K562 treated with DMSO at 1 percent for 4 hours (cell line): Measurements from ENCODE around the gene A1BG. TPM values are rescaled to one million over a fixed set of nuclear protein-coding genes. Genes with fewer than 3 reads are reported as not detected.

ENCODE experiments used
- total RNA-seq: library from RNA; unstranded; fragments of 300-600 nt; gene quantifications from 2 replicates; pipeline ENCODE4 v1.2.3, GENCODE V29; 2022; ENCODE audit not compliant: insufficient read depth

A1BG gene, protein sequence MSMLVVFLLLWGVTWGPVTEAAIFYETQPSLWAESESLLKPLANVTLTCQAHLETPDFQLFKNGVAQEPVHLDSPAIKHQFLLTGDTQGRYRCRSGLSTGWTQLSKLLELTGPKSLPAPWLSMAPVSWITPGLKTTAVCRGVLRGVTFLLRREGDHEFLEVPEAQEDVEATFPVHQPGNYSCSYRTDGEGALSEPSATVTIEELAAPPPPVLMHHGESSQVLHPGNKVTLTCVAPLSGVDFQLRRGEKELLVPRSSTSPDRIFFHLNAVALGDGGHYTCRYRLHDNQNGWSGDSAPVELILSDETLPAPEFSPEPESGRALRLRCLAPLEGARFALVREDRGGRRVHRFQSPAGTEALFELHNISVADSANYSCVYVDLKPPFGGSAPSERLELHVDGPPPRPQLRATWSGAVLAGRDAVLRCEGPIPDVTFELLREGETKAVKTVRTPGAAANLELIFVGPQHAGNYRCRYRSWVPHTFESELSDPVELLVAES
- total RNA-seq = 17.9 and 43.1 TPM in 2 replicates

DNA sequence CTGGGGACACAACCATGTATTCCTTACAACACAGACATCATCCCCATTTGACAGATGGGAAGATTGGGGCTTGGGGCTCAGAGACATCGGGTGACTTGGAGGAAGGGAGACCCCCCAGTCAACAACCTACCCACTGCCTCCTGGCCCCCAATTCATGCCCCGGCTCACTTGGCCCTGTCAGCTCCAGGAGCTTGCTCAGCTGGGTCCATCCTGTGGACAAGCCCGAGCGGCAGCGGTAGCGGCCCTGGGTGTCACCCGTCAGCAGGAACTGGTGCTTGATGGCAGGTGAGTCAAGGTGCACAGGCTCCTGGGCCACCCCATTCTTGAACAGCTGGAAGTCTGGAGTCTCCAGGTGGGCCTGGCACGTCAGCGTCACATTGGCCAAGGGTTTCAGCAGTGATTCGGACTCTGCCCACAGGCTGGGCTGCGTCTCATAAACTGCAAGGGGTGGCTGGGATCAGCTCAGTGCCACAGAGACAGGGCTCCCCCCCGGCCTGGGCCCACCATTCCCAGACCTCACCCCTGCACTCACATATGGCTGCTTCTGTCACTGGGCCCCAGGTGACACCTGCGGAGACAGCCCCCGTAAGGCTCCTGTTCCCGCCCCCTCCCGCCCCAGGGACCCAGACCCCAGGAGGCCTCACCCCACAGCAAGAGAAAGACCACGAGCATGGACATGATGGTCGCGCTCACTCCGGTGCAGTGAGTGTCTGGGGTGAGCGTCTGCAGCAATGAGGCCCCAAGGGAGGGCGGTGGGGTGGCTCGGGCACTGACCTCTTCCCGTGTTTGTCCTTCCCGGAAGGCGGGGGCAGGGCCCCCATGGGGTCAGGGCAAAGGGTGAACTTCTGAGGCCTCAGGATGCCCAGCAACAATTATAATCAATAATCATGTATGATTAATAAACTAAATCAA is at the start of gene A1BG:
A1BG (minus strand) TSS at position 733 of the 912 bp plus-strand sequence; CDS start at position 678, 55 bp downstream.

DNA sequence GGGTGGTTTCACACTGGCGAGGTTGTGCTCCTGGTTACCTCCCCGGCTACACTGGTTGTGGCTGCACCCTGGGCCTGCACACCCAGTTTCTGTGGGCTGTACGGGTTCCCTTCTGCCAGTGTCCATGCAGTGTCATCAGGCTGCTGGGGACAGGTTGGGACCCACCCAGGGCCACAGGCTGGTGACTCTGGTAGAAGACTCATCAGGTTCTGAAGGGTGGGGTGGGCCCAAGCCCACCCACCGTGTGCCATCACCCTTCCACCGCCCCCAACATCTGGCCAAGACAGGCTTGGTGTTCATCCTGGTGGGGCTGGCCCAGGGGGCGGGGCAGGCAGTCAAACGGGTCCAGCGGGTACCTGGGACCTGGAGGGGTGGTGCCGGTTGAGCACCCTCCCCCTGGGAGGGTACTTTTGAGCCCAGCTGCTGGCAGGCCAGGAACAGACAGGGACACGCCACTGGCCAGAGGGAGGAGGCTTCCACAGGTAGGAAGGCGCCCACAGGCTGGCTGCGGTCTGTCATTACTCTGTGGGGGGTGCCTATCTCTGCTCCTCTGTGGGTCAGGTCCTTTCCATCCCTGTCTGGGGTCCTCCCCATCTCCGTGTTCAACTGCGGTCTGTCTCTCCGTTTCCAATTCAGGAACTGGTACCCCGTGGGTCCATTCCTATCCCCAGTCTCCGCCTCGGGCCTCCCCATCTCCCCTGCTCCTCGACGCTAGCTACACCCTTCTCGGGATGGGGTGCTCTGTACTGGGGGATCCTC is 42.1 kb upstream of the A1BG start, which contains the start of gene RNF225:
RNF225 (plus strand) TSS at position 437 of the 759 bp plus-strand sequence. CDS start 434 bp downstream, outside the sequence.

DNA sequence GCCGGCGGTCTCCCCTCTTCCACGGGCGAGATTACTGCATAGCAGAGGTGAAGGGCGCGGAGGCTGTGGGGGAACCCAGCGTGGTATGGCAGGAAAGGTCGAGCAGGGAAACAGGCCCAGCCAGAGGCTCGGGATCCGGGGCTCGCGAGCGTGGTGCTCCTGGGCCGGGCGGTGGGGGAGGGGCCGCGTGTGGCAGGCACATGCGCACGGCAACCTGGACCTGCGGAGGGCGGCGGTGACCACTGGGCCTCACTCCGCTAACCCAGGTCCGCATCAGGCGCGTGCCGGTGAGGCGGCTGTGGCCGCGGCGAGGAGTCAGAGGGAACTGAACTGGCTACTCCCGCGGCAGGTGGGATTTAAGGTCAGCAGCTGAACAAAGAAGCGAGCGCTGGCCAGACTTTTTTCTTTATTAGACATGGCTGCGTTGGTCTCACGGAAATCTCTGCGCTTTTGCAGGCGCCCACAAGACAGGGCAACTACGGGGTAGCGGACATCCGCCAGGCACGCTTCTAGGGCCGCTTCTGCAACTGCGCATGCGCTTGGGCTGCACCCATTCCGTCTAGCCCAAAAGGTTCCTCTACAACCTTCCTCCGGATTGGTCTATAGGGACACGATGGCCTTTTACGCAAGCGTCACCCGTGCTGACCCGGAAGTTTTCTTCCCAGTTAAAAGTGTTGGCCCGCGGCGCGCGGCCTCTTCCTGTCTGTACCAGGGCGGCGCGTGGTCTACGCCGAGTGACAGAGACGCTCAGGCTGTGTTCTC is 33.5 kb upstream of the A1BG start, which contains the start of gene RPS5:
RPS5 (plus strand) TSS at position 694 of the 762 bp plus-strand sequence. CDS start 869 bp downstream, outside the sequence.

DNA sequence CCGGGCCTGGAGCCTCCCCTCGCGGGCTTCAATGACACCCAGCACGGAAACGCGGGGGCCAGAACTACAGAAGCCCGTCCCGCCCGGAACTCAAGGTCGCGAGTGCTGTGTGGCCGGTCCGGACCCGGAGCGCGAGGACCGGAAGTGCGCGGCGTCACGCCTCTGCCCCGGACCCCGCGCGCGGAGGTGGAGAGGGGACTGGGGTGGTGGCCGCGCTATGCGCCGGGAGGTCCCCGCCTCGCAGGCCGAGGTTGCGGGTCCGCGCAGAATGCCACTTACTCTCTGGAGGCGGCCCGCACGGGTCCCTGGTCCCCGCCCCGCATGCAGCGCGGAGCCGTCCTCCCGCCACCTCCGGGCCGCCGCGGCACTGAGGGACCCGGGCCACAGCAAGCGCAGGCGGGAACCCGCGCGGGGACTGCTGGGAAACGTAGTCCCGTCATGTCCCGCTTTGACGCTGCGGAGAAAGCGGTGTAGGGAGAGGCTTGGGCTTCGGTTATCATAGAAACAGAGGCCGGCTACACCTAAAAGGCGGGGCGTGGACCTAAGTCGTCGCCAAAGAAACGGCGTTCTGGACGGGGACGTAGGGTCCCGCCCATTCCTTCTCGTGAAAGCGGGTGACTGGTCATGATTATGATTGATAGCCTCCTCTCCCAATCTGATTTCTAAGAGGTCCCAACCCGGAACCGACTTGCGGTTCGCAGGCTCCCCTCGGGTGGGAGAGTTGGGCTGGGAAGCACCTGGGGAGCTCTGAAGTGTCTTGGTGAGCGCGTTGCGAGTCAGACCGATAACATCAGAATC is 27.6 kb upstream of the A1BG start, which contains the start of gene ZNF837:
ZNF837 (minus strand) TSS at position 369 of the 798 bp plus-strand sequence. CDS start 11,698 bp downstream, outside the sequence.

DNA sequence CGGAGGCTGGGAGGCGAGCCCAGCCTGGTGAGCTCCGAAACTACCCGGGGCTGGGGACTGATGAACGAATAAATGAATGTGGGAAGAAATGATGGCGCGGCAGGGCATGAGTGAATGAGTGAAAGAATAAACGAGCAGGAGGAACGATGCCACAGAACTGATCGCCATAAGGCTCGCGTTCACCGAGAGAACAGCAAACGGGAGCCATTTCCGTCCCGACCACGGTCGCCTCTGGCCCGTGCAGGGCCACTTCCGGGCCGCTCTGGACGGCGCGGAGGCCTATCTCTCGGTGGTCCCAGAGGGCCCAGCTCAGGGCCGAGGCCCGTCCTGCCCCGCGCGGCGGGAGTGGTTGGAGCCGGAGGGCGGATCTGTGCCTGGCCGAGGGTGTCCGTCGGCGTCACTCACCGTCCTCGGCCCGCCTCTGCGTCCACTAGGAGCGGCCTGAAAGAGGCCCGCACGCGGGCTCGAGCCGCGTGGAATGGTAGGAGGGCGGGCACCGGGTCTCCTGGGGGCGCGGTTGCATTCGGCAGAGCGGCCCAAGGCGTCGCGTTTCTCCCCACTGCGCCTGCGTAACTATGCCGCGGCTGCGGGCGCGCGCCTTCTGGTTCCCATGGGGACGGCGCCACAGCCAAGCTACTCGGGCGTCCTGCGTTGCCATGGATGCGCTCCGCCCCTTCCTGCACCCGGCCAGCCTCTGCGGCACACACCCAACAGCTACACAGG is 9.1 kb upstream of the A1BG start, which contains the start of gene ZNF497:
ZNF497 (minus strand) TSS at position 480 of the 723 bp plus-strand sequence. CDS start 5,116 bp downstream, outside the sequence.

DNA sequence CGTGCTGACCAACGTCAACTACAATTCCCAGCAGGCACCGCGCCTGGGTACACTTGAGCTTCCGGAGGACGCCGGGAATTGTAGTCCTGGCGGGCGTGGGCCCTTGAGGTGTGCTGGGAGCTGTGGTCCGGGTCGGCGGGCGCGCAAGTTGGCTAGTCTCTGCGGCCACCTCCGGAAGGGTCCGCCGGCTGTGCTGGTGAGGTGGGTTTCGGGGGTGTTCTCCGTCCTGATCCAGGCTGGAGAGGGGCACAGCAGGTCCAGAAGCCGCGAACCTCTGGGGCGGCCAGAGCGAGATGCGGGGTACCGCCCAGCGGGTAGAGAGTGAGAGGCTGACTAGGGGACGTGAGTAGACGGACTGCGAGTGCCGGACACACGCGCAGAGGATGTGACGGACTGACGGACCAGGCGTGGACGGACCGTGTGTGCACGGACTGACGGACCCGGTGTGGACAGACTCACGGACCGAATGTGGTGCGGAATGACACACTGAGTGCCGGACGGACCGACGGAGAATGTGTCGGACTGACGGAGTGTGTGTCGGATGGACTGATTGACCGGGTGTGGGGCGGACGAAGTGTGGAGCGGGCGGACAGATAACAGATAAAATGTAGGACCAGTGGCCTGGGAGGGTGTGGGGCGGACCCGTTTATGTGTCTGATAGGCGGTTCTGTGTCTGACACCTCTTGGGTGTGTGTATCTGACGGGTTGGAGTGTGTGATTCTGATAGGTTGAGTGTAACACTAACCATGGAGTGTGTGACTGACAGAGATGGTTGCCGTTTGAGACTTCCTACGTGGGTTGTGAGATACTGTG is 26.2 kb downstream of the A1BG start, which contains the start of gene ZSCAN22:
ZSCAN22 (plus strand) TSS at position 81 of the 813 bp plus-strand sequence. CDS start 7,809 bp downstream, outside the sequence.

DNA sequence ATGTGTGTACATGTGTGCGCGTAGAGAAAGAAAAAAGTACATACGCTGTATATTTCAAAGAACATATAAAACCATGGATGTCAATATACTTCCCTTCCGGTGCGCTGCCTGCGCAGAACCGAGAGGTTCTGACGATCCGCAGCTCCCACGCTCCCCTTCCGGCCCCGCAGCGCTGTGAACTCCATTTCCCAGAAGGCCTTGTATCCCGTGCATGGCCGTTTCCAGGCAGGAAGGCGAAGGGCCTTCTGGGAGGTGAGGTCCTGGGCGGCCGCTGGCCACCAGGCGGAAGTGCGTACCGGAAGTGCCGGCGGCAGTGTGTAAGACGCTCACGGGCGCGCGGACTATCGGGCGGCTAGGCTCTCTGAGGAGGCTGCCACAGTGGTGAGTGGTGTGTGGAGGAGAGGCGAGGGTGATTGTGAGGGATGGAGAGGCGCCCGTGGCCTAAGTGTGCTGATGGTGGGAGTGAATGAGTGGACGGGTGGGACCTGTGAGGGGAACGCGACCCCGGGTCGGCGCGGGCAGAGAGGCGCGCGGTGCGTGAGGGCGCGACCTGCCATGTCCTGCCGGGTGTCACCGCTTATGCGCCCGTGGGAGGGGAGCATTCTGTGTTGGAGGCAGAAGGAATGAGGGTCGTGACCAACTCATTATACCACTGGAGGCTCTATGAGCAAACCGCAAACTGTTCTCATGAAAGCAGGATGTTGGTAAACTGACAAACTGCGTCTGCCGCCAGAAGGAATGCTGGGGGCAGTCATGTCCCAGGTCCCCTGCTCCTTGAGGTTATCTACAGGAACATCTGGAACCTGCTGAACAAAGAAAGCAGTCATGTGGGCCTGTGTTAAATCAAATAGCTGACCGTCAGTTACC is 48.0 kb downstream of the A1BG start, which contains the start of gene ERVK3-1:
ERVK3-1 (plus strand) TSS at position 313 of the 867 bp plus-strand sequence. CDS start 6,792 bp downstream, outside the sequence.

Other genes with a start within 250 kb of the A1BG start
- 1.5 and 2.4 TPM in 2 replicates for gene ZNF329, start 202.7 kb downstream of the A1BG start, total RNA-seq
- gene ZNF274, start 170.4 kb downstream of the A1BG start, total RNA-seq = 34.3 and 35.2 TPM in 2 replicates
- gene ZNF544, start 124.6 kb downstream of the A1BG start, total RNA-seq = 20.9 and 27.5 TPM in 2 replicates
- 1.7 and 1.8 TPM in 2 replicates for gene ZNF8, start 74.5 kb downstream of the A1BG start, total RNA-seq
- 94.2 and 122 TPM in 2 replicates for gene ERVK3-1, start 48.1 kb downstream of the A1BG start, total RNA-seq
- 1.7 and 2.7 TPM in 2 replicates for gene ZSCAN22, start 26.5 kb downstream of the A1BG start, total RNA-seq
- gene ZNF497, start 9.3 kb upstream of the A1BG start, total RNA-seq = 4.4 and 4.6 TPM in 2 replicates
- 2.8 and 6.2 TPM in 2 replicates for gene ZNF837, start 27.5 kb upstream of the A1BG start, total RNA-seq
- 5,644 and 6,167 TPM in 2 replicates for gene RPS5, start 33.8 kb upstream of the A1BG start, total RNA-seq
- gene RNF225, start 42.2 kb upstream of the A1BG start, total RNA-seq = 1.1 TPM in 1 of 2 replicates, not detected in the other
- 11.1 and 12.3 TPM in 2 replicates for gene ZNF584, start 55.2 kb upstream of the A1BG start, total RNA-seq
- 0.78 and 1.5 TPM in 2 replicates for gene ZNF132, start 86.7 kb upstream of the A1BG start, total RNA-seq
- 1.9 and 2.6 TPM in 2 replicates for gene ZNF324B, start 98.1 kb upstream of the A1BG start, total RNA-seq
- gene ZNF324, start 113.6 kb upstream of the A1BG start, total RNA-seq = 8.6 and 11.8 TPM in 2 replicates
- gene ZNF446, start 122.9 kb upstream of the A1BG start, total RNA-seq = 9.9 and 11.9 TPM in 2 replicates
- 26.2 and 35.6 TPM in 2 replicates for gene SLC27A5, start 158.5 kb upstream of the A1BG start, total RNA-seq
- gene ZBTB45, start 166.3 kb upstream of the A1BG start, total RNA-seq = 9.5 and 13.1 TPM in 2 replicates
- 689 and 750 TPM in 2 replicates for gene TRIM28, start 190.6 kb upstream of the A1BG start, total RNA-seq
- gene CHMP2A, start 201.6 kb upstream of the A1BG start, total RNA-seq = 141 and 158 TPM in 2 replicates
- 97.1 and 115 TPM in 2 replicates for gene UBE2M, start 205.1 kb upstream of the A1BG start, total RNA-seq
- 21.6 and 25.5 TPM in 2 replicates for gene MZF1, start 219.8 kb upstream of the A1BG start, total RNA-seq